NOMO-1 treated with DMSO at 0.1 percent for 48 hours (cell line): ENCODE measurements around the gene SEPTIN14.
"Not testable (repeated sequence)": the region's sequence is repeated elsewhere in the genome, so short reads cannot be mapped to it uniquely, and the experiment has no call there.

Source experiments
- DNase-seq: peaks from one replicate; lab custom pipeline; 2025; ENCODE audit not compliant: unreplicated experiment; lab: John Stamatoyannopoulos, UW

SEPTIN14 gene

GRCh38 chr7:55862652-55863051 is at the start of gene SEPTIN14:
TSS of gene SEPTIN14 (minus strand) at chr7:55862752. CDS start at chr7:55861996, 756 bp downstream.
- not testable (repeated sequence) for DNase-seq

- peak; percentile 2 for DNase-seq
These were observed 41.6 kb upstream of the SEPTIN14 start for GRCh38 chr7:55903985-55904759.

- not testable (repeated sequence) for DNase-seq
These were observed 38.5 kb upstream of the SEPTIN14 start for GRCh38 chr7:55901059-55901458.

- DNase-seq = no peak
These were observed 35.7 kb upstream of the SEPTIN14 start for GRCh38 chr7:55898287-55898686.

- DNase-seq = no peak
These were observed 32.5 kb upstream of the SEPTIN14 start for GRCh38 chr7:55895021-55895420.

- DNase-seq = no peak
These were observed 31.4 kb upstream of the SEPTIN14 start for GRCh38 chr7:55893940-55894339.

GRCh38 chr7:55888378-55888777 is 25.8 kb upstream of the SEPTIN14 start:
- not testable (repeated sequence) for DNase-seq

GRCh38 chr7:55887821-55888247 is 25.3 kb upstream of the SEPTIN14 start:
- DNase-seq = no peak

GRCh38 chr7:55884321-55884720 is 21.8 kb upstream of the SEPTIN14 start:
- no peak for DNase-seq

GRCh38 chr7:55878691-55879090 is 16.1 kb upstream of the SEPTIN14 start:
- no peak for DNase-seq

- DNase-seq = no peak
These were observed 14.8 kb upstream of the SEPTIN14 start for GRCh38 chr7:55877308-55877707.

GRCh38 chr7:55873765-55874164 is 11.2 kb upstream of the SEPTIN14 start:
- DNase-seq = no peak

- no peak for DNase-seq
These were observed 9.5 kb upstream of the SEPTIN14 start for GRCh38 chr7:55871932-55872485.

GRCh38 chr7:55868989-55869388 is 6.4 kb upstream of the SEPTIN14 start:
- not testable (repeated sequence) for DNase-seq

- DNase-seq = not testable (repeated sequence)
These were observed 17.4 kb downstream of the SEPTIN14 start for GRCh38 chr7:55845164-55845563.

GRCh38 chr7:55838595-55838994 is 24.0 kb downstream of the SEPTIN14 start:
- no peak for DNase-seq

GRCh38 chr7:55827577-55827976 is 35.0 kb downstream of the SEPTIN14 start:
- no peak for DNase-seq

- DNase-seq = no peak
These were observed 43.9 kb downstream of the SEPTIN14 start for GRCh38 chr7:55818686-55819085.

- DNase-seq = not testable (repeated sequence)
These were observed 65.3 kb downstream of the SEPTIN14 start for GRCh38 chr7:55797260-55797659.

GRCh38 chr7:55794527-55794926 is 68.0 kb downstream of the SEPTIN14 start:
- no peak for DNase-seq

- DNase-seq = no peak
These were observed 70.5 kb downstream of the SEPTIN14 start for GRCh38 chr7:55792048-55792447.

- DNase-seq = no peak
These were observed 74.8 kb downstream of the SEPTIN14 start for GRCh38 chr7:55787796-55788195.

- no peak for DNase-seq
These were observed 75.7 kb downstream of the SEPTIN14 start for GRCh38 chr7:55786901-55787300.
